ENCODE results near the gene TEF.

DNA sequence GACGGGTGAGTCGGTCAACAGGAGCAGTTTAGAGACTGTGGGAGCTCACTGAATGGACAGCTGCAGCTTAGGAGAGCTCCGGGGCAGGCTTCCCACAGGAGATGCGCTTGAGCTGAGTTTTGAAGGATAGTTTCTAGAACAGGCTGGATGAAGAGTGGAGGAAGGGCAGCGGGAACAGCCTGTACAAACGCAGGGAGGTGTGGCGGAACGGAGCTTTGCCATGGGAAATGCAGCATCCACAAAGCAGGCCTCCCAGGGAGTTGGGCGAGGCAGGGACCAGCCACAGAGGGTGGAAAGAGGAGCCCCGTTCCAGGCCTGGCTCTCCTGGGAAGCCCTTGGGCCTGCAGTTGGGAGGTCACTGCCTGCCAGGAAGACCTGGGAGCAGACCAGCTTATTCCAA, 26.8 kb upstream of the TEF start:
- TF ChIP-seq, protein P1, sequence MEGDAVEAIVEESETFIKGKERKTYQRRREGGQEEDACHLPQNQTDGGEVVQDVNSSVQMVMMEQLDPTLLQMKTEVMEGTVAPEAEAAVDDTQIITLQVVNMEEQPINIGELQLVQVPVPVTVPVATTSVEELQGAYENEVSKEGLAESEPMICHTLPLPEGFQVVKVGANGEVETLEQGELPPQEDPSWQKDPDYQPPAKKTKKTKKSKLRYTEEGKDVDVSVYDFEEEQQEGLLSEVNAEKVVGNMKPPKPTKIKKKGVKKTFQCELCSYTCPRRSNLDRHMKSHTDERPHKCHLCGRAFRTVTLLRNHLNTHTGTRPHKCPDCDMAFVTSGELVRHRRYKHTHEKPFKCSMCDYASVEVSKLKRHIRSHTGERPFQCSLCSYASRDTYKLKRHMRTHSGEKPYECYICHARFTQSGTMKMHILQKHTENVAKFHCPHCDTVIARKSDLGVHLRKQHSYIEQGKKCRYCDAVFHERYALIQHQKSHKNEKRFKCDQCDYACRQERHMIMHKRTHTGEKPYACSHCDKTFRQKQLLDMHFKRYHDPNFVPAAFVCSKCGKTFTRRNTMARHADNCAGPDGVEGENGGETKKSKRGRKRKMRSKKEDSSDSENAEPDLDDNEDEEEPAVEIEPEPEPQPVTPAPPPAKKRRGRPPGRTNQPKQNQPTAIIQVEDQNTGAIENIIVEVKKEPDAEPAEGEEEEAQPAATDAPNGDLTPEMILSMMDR (IDR thresholded peaks at IDR 0.05) = no peak
- TF ChIP-seq POLR2A (IDR thresholded peaks at IDR 0.05) = no peak

Data from uterus (tissue), 2 donors.